ENCODE results near the gene RAPGEF2.
"Not testable (repeated sequence)": the region's sequence is repeated elsewhere in the genome, so short reads cannot be mapped to it uniquely, and the experiment has no call there.

The RAPGEF2 gene

GRCh38 chr4:159379064-159379463, 276.2 kb downstream of the RAPGEF2 start:
- DNase-seq: not testable (repeated sequence)

GRCh38 chr4:159379836-159380235, 277.0 kb downstream of the RAPGEF2 start:
- DNase-seq: no peak

GRCh38 chr4:159382856-159383561, 280.1 kb downstream of the RAPGEF2 start:
- DNase-seq: no peak

GRCh38 chr4:159383562-159383931, 280.7 kb downstream of the RAPGEF2 start:
- no peak for DNase-seq

- no peak for DNase-seq
Measured at GRCh38 chr4:159384017-159384416, 281.1 kb downstream of the RAPGEF2 start.

- DNase-seq: no peak
Measured at GRCh38 chr4:159384632-159385031, 281.8 kb downstream of the RAPGEF2 start.

GRCh38 chr4:159386620-159387019, 283.7 kb downstream of the RAPGEF2 start:
- DNase-seq: no peak

GRCh38 chr4:159389756-159390155, 286.9 kb downstream of the RAPGEF2 start:
- DNase-seq: no peak

GRCh38 chr4:159390648-159391047, 287.8 kb downstream of the RAPGEF2 start:
- DNase-seq: no peak

- no peak for DNase-seq
Measured at GRCh38 chr4:159395693-159396092, 292.8 kb downstream of the RAPGEF2 start.

GRCh38 chr4:159396151-159396550, 293.3 kb downstream of the RAPGEF2 start:
- no peak for DNase-seq

- DNase-seq: no peak
Measured at GRCh38 chr4:159398236-159398638, 295.4 kb downstream of the RAPGEF2 start.

GRCh38 chr4:159400558-159401225, 297.8 kb downstream of the RAPGEF2 start:
- DNase-seq: no peak

GRCh38 chr4:159401226-159401712, 298.4 kb downstream of the RAPGEF2 start:
- no peak for DNase-seq

GRCh38 chr4:159401791-159402380, 299.0 kb downstream of the RAPGEF2 start:
- no peak for DNase-seq
